ENCODE measurements around the gene SH3TC1.

Gene SH3TC1

GRCh38 chr4:8198206-8198905 lies 734 bp upstream of the SH3TC1 start:
- no peak for DNase-seq (ENCODE audit: low read depth in 3 of 3)

- no peak for DNase-seq (ENCODE audit: low read depth in 3 of 3)
Observed at GRCh38 chr4:8199594-8200301, 658 bp downstream of the SH3TC1 start.

GRCh38 chr4:8200302-8200975 lies 1.3 kb downstream of the SH3TC1 start:
- no peak for DNase-seq (ENCODE audit: low read depth in 3 of 3)

GRCh38 chr4:8201321-8201781 lies 2.3 kb downstream of the SH3TC1 start:
- DNase-seq (ENCODE audit: low read depth in 3 of 3) = peak in 1 of 3 donors; percentile 36

- no peak for DNase-seq (ENCODE audit: low read depth in 3 of 3)
Observed at GRCh38 chr4:8202108-8203051, 3.3 kb downstream of the SH3TC1 start.

GRCh38 chr4:8203052-8203401 lies 3.9 kb downstream of the SH3TC1 start:
- no peak for DNase-seq (ENCODE audit: low read depth in 3 of 3)

GRCh38 chr4:8203817-8204216 lies 4.7 kb downstream of the SH3TC1 start:
- DNase-seq (ENCODE audit: low read depth in 3 of 3) = no peak

GRCh38 chr4:8204576-8205227 lies 5.6 kb downstream of the SH3TC1 start:
- no peak for DNase-seq (ENCODE audit: low read depth in 3 of 3)

GRCh38 chr4:8205241-8205707 lies 6.2 kb downstream of the SH3TC1 start:
- DNase-seq (ENCODE audit: low read depth in 3 of 3) = no peak

GRCh38 chr4:8205749-8206611 lies 6.9 kb downstream of the SH3TC1 start:
- DNase-seq (ENCODE audit: low read depth in 3 of 3) = no peak

GRCh38 chr4:8207314-8207713 lies 8.2 kb downstream of the SH3TC1 start:
- DNase-seq (ENCODE audit: low read depth in 3 of 3) = no peak

GRCh38 chr4:8208565-8208964 lies 9.5 kb downstream of the SH3TC1 start:
- DNase-seq (ENCODE audit: low read depth in 3 of 3) = no peak

GRCh38 chr4:8209181-8209874 lies 10.2 kb downstream of the SH3TC1 start:
- DNase-seq (ENCODE audit: low read depth in 3 of 3) = no peak

- DNase-seq (ENCODE audit: low read depth in 3 of 3) = no peak
Observed at GRCh38 chr4:8210010-8210409, 10.9 kb downstream of the SH3TC1 start.

- no peak for DNase-seq (ENCODE audit: low read depth in 3 of 3)
Observed at GRCh38 chr4:8210616-8211015, 11.5 kb downstream of the SH3TC1 start.

- no peak for DNase-seq (ENCODE audit: low read depth in 3 of 3)
Observed at GRCh38 chr4:8211251-8211650, 12.2 kb downstream of the SH3TC1 start.

GRCh38 chr4:8211737-8212581 lies 12.9 kb downstream of the SH3TC1 start:
- DNase-seq (ENCODE audit: low read depth in 3 of 3) = no peak

GRCh38 chr4:8212622-8213021 lies 13.5 kb downstream of the SH3TC1 start:
- DNase-seq (ENCODE audit: low read depth in 3 of 3) = no peak

GRCh38 chr4:8213121-8213520 lies 14.0 kb downstream of the SH3TC1 start:
- no peak for DNase-seq (ENCODE audit: low read depth in 3 of 3)
